Measurements from ENCODE around the gene TCF7L1. TPM values are rescaled to one million over a fixed set of nuclear protein-coding genes. Genes with fewer than 3 reads are reported as not detected.

The TCF7L1 gene
- total and polyA plus RNA-seq, 2 donors (not counting 3 experiments of a cell fraction or from before 2014, with no cell fraction given), result 9.6 to 17.4 TPM

GRCh38 chr2:85129861-85130260 is 3.3 kb upstream of the TCF7L1 start:
- no peak overlapping the region for H3K27ac ChIP-seq (ENCODE audit: insufficient read depth, low read depth, low read length)
- no peaks in the 10 kb centered on the region for H3K36me3 ChIP-seq (ENCODE audit: control insufficient read depth in 2 of 2, extremely low read depth in 1 of 2, insufficient read depth in 2 of 2, low read length in 2 of 2)
- H3K9me3 ChIP-seq (replicated peaks; ENCODE audit: control insufficient read depth, insufficient read depth, low read length), result no peaks in the 10 kb centered on the region
- no peaks in the 10 kb centered on the region for H3K9me1 ChIP-seq (replicated peaks; ENCODE audit: control insufficient read depth, extremely low read depth, insufficient read depth, low read length)
- peaks cover 13% of the 10 kb centered on the region for H3K4me1 ChIP-seq (ENCODE audit: control insufficient read depth, extremely low read depth, insufficient read depth, low read length)
- CTCF ChIA-PET, result interaction anchor here (0.8 to 5.8 kb wide), 8 partner anchors 11 to 169 kb away, joined by 3 to 139 read pairs (median 24); no protein-coding TSS in a partner anchor
- H3K9ac ChIP-seq (replicated peaks; ENCODE audit: extremely low read depth, insufficient read depth, low read length), result no peak overlapping the region
- no peak overlapping the region for H2AFZ ChIP-seq (ENCODE audit: low read depth, low read length)
- POLR2A ChIA-PET, result no interaction called here
- no peak overlapping the region for H3K4me2 ChIP-seq (ENCODE audit: insufficient read depth, low read length)
- dilution Hi-C loops (cut with MboI; ENCODE audit: extremely low pct_ligation_motif_present, low sequenced_read_pairs), result no loop called here
- H3K4me3 ChIP-seq (replicated peaks in 1 of 3; ENCODE audit: insufficient read depth in 1 of 3, low read depth in 1 of 3, low read length in 3 of 3), result no peak overlapping the region
- peaks cover 3 to 6% of the 10 kb centered on the region in 2 experiments for H3K27me3 ChIP-seq (ENCODE audit: control insufficient read depth in 2 of 2, insufficient read depth in 2 of 2, low read length in 2 of 2)
- intact Hi-C loops (cut with micrococcal nuclease), result no loop called here
- no TSS peak for BruUV-seq (replicated peaks)
- H3K79me2 ChIP-seq (ENCODE audit: control insufficient read depth, insufficient read depth, low read length), result no peaks in the 10 kb centered on the region
- FAIRE-seq, result no peak
- no peaks in the 10 kb centered on the region for H4K20me1 ChIP-seq (replicated peaks; ENCODE audit: control insufficient read depth, extremely low read depth, insufficient read depth, low read length)
- no peak for TF ChIP-seq GATA2 (IDR thresholded peaks at IDR 0.05; ENCODE audit: insufficient read depth, insufficient read length, low read depth, low read length)
- no peak for TF ChIP-seq MAX (IDR thresholded peaks at IDR 0.05; ENCODE audit: insufficient read depth, insufficient read length)
- no peak for TF ChIP-seq JUN (IDR thresholded peaks at IDR 0.05; ENCODE audit: borderline replicate concordance, insufficient read depth, insufficient read length, low read depth)
- TF ChIP-seq CTCF (IDR thresholded peaks at IDR 0.05; ENCODE audit: extremely low read depth in 1 of 2, insufficient read depth in 1 of 2, low read depth in 1 of 2, low read length in 2 of 2), result no peak
- no peak for TF ChIP-seq FOS (IDR thresholded peaks at IDR 0.05; ENCODE audit: borderline replicate concordance, insufficient read depth, low read length)
- no peak for TF ChIP-seq POLR2AphosphoS5 (IDR thresholded peaks at IDR 0.05; ENCODE audit: insufficient read depth, low read depth, low read length)
- TF ChIP-seq MYC (IDR thresholded peaks at IDR 0.05; ENCODE audit: low read depth, low read length), result no peak
- no peak for TF ChIP-seq POLR2A (IDR thresholded peaks at IDR 0.05; ENCODE audit: low read depth, low read length)
- TF ChIP-seq EZH2 (IDR thresholded peaks at IDR 0.05; ENCODE audit: borderline replicate concordance, low read depth, low read length, severe bottlenecking), result no peak
- DNase-seq (ENCODE audit: low read depth, low spot score), result no peak

Measured in endothelial cell of umbilical vein (primary cell).